Measurements from ENCODE around the gene KCTD20.

DNA sequence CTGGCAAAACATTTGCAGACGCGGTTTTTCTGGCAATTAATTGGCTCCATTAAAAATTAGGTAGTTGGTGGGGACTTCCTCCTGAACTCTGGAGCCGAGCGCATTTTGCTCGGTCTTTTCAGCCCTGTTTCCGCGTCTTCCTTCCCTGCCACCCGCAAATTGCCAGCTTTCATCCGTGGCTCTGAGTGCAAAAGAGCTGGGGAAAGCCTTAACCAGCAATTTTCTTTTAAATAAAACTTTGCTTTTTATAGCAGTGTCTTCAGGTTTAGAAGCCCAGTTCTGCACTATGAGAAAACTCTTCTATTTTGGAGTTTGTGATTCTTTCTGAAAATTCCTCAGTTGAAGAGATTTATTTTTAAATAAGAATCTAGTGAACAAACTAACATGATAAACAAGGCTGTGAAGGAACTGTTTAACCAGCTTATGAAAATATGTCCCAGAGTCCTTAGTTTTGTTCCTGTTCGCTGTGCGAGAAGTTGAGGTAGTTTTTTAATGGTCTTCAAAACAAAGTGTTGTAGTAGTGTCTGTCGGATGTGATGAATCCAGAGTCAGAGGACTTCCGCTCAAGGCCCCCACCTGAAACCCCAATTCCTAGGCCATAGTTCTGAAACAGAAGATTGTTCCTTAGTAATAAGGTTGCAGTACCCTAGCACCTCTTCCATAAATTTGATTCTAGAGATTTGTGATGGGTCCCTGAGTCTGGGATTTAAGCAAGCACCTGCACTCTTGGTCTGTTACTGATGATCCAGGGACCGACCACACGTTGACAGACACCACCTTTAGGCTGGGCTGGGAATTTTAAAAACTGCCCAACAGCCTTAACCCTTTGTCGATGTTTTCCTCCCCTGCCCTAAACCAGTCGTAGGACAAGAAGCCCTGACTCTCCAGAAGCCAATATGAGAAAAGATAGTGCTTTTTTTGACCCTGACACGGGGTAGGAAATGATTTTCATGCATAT is 950 bp downstream of the KCTD20 start:
- TF ChIP-seq CEBPB (IDR thresholded peaks at IDR 0.05; ENCODE audit: borderline replicate concordance, low read depth, low read length) (no peak), HNF4G (IDR thresholded peaks at IDR 0.05; ENCODE audit: borderline replicate concordance, low read depth, low read length) (no peak), HNF4G (CRISPR knock-in tag; IDR thresholded peaks at IDR 0.05; ENCODE audit: borderline replicate concordance, low read depth) (no peak), NCOR1 (IDR thresholded peaks at IDR 0.05; ENCODE audit: borderline replicate concordance, low read length) (no peak), KDM2A (CRISPR knock-in tag; IDR thresholded peaks at IDR 0.05; ENCODE audit: borderline replicate concordance, low read depth) (no peak), ZNF629 (CRISPR knock-in tag; conservative IDR thresholded peaks at IDR 0.05) (no peak), YY1 (IDR thresholded peaks at IDR 0.05; ENCODE audit: insufficient read depth, insufficient replicate concordance, low read depth, low read length) (peak; percentile 7), GABPA (IDR thresholded peaks at IDR 0.05; ENCODE audit: low read depth, low read length) (peak; percentile 22; the same call in 1 of the 2 replicates), GABPA (CRISPR knock-in tag; IDR thresholded peaks at IDR 0.05; ENCODE audit: low read depth) (peak; percentile 80), ZFX (CRISPR knock-in tag; IDR thresholded peaks at IDR 0.05; ENCODE audit: low read depth) (peak; percentile 58; the same call in 1 of the 2 replicates), ZNF776 (CRISPR knock-in tag; IDR thresholded peaks at IDR 0.05) (no peak)
- TF ChIP-seq, protein P1, sequence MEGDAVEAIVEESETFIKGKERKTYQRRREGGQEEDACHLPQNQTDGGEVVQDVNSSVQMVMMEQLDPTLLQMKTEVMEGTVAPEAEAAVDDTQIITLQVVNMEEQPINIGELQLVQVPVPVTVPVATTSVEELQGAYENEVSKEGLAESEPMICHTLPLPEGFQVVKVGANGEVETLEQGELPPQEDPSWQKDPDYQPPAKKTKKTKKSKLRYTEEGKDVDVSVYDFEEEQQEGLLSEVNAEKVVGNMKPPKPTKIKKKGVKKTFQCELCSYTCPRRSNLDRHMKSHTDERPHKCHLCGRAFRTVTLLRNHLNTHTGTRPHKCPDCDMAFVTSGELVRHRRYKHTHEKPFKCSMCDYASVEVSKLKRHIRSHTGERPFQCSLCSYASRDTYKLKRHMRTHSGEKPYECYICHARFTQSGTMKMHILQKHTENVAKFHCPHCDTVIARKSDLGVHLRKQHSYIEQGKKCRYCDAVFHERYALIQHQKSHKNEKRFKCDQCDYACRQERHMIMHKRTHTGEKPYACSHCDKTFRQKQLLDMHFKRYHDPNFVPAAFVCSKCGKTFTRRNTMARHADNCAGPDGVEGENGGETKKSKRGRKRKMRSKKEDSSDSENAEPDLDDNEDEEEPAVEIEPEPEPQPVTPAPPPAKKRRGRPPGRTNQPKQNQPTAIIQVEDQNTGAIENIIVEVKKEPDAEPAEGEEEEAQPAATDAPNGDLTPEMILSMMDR (CRISPR knock-in tag; IDR thresholded peaks at IDR 0.05): peak; percentile 58
- TF ChIP-seq, protein P2, sequence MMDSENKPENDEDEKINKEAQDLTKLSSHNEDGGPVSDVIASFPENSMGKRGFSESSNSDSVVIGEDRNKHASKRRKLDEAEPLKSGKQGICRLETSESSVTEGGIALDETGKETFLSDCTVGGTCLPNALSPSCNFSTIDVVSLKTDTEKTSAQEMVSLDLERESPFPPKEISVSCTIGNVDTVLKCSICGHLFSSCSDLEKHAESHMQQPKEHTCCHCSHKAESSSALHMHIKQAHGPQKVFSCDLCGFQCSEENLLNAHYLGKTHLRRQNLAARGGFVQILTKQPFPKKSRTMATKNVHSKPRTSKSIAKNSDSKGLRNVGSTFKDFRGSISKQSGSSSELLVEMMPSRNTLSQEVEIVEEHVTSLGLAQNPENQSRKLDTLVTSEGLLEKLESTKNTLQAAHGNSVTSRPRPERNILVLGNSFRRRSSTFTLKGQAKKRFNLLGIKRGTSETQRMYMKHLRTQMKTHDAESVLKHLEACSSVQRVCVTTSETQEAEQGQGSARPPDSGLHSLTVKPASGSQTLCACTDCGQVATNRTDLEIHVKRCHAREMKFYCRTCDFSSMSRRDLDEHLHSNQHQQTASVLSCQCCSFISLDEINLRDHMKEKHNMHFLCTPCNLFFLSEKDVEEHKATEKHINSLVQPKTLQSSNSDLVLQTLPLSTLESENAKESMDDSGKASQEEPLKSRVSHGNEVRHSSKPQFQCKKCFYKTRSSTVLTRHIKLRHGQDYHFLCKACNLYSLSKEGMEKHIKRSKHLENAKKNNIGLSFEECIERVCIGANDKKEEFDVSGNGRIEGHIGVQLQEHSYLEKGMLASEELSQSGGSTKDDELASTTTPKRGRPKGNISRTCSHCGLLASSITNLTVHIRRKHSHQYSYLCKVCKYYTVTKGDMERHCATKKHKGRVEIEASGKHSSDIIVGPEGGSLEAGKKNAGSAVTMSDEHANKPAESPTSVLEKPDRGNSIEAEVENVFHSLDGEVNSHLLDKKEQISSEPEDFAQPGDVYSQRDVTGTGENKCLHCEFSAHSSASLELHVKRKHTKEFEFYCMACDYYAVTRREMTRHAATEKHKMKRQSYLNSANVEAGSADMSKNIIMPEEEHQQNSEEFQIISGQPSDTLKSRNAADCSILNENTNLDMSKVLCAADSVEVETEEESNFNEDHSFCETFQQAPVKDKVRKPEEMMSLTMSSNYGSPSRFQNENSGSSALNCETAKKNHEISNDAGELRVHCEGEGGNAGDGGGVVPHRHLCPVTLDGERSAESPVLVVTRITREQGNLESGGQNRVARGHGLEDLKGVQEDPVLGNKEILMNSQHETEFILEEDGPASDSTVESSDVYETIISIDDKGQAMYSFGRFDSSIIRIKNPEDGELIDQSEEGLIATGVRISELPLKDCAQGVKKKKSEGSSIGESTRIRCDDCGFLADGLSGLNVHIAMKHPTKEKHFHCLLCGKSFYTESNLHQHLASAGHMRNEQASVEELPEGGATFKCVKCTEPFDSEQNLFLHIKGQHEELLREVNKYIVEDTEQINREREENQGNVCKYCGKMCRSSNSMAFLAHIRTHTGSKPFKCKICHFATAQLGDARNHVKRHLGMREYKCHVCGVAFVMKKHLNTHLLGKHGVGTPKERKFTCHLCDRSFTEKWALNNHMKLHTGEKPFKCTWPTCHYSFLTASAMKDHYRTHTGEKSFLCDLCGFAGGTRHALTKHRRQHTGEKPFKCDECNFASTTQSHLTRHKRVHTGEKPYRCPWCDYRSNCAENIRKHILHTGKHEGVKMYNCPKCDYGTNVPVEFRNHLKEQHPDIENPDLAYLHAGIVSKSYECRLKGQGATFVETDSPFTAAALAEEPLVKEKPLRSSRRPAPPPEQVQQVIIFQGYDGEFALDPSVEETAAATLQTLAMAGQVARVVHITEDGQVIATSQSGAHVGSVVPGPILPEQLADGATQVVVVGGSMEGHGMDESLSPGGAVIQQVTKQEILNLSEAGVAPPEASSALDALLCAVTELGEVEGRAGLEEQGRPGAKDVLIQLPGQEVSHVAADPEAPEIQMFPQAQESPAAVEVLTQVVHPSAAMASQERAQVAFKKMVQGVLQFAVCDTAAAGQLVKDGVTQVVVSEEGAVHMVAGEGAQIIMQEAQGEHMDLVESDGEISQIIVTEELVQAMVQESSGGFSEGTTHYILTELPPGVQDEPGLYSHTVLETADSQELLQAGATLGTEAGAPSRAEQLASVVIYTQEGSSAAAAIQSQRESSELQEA (CRISPR knock-in tag; IDR thresholded peaks at IDR 0.05; ENCODE audit: not compliant biosample characterization): no peak
- TF ChIP-seq, protein P3, sequence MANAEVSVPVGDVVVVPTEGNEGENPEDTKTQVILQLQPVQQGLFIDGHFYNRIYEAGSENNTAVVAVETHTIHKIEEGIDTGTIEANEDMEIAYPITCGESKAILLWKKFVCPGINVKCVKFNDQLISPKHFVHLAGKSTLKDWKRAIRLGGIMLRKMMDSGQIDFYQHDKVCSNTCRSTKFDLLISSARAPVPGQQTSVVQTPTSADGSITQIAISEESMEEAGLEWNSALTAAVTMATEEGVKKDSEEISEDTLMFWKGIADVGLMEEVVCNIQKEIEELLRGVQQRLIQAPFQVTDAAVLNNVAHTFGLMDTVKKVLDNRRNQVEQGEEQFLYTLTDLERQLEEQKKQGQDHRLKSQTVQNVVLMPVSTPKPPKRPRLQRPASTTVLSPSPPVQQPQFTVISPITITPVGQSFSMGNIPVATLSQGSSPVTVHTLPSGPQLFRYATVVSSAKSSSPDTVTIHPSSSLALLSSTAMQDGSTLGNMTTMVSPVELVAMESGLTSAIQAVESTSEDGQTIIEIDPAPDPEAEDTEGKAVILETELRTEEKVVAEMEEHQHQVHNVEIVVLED (CRISPR knock-in tag; IDR thresholded peaks at IDR 0.05; ENCODE audit: borderline replicate concordance): no peak
- TF ChIP-seq, protein P4, sequence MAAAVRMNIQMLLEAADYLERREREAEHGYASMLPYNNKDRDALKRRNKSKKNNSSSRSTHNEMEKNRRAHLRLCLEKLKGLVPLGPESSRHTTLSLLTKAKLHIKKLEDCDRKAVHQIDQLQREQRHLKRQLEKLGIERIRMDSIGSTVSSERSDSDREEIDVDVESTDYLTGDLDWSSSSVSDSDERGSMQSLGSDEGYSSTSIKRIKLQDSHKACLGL (CRISPR knock-in tag; IDR thresholded peaks at IDR 0.05): no peak

Measured in HepG2 (cell line).